Endothelial cell of umbilical vein (primary cell): ENCODE results near the gene CTU2. TPM values are rescaled to one million over a fixed set of nuclear protein-coding genes. Genes with fewer than 3 reads are reported as not detected.

ENCODE experiments used
- BruUV-seq: library from RNA; stranded (reverse); fragments of 400-500 nt; replicated peaks from 2 replicates; lab custom pipeline; 2021; lab: Mats Ljungman, UMichigan
- CTCF ChIA-PET: fragments of 300-600, 350-600 bp; sonication (Branson Sonifier 250); formaldehyde crosslinking; loops from one replicate; lab custom pipeline; 2021; ENCODE audit warnings: antibody characterized with exemption, inconsistent platforms; lab: Charles Lee
- POLR2A ChIA-PET: fragments of 300-600, 350-600 bp; sonication (Branson Sonifier 250); formaldehyde crosslinking; loops from one replicate; lab custom pipeline; 2021; ENCODE audit warnings: antibody characterized with exemption, inconsistent platforms; lab: Charles Lee
- DNase-seq: peaks from one replicate; pipeline ENCODE4 v3.0.0-alpha.2; 2011; ENCODE audit warnings: low read depth, low spot score
- FAIRE-seq: peaks from 2 replicates; lab custom pipeline; 2011; peaks lifted over from hg19 to GRCh38; lab: Jason Lieb, UNC
- H2AFZ ChIP-seq: 2 replicates; pipeline ENCODE4 v1.6.0; 2012; ENCODE audit warnings: low read depth, low read length, control low read depth, inconsistent platforms
- H3K27ac ChIP-seq: 2 replicates; pipeline ENCODE4 v1.5.1; 2011; ENCODE audit warnings: low read depth, mild to moderate bottlenecking, control low read depth, low read length, moderate library complexity; ENCODE audit not compliant: insufficient read depth
- H3K27me3 ChIP-seq, 2 experiments: 2 replicates each; pipeline versions ENCODE4 v1.6.0 to v1.6.1; 2011; ENCODE audit warnings: low read length in 2 of 2, mixed read lengths in 1 of 2; ENCODE audit not compliant: control insufficient read depth in 2 of 2, insufficient read depth in 2 of 2
- H3K36me3 ChIP-seq, 2 experiments: 2 replicates in 1 of 2; 3 replicates in 1 of 2; pipeline ENCODE4 v1.5.1; 2011; ENCODE audit warnings: low read length in 2 of 2, mild to moderate bottlenecking in 1 of 2, moderate library complexity in 1 of 2; ENCODE audit not compliant: control insufficient read depth in 2 of 2, insufficient read depth in 2 of 2; ENCODE audit errors: extremely low read depth in 1 of 2
- H3K4me1 ChIP-seq: 3 replicates; pipeline ENCODE4 v1.5.1; 2011; ENCODE audit warnings: mild to moderate bottlenecking, low read length; ENCODE audit not compliant: control insufficient read depth, insufficient read depth; ENCODE audit errors: extremely low read depth
- H3K4me2 ChIP-seq: 2 replicates; pipeline ENCODE4 v1.6.1; 2011; ENCODE audit warnings: low read length, control low read depth, mixed read lengths; ENCODE audit not compliant: insufficient read depth
- H3K4me3 ChIP-seq, 3 experiments: fragments of 200-600 bp in 1 of 3; sonication (generic), shearing (Covaris generic) in 1 of 3; replicated peaks in 1 of 3; 2 replicates each; pipeline ENCODE4 v1.5.1; 2011 to 2016; ENCODE audit warnings: control low read depth in 3 of 3, low read length in 3 of 3, mild to moderate bottlenecking in 2 of 3, inconsistent platforms in 1 of 3, low read depth in 1 of 3, moderate library complexity in 1 of 3; ENCODE audit not compliant: insufficient read depth in 1 of 3
- H3K79me2 ChIP-seq: 2 replicates; pipeline ENCODE4 v1.6.0; 2012; ENCODE audit warnings: low read length, inconsistent platforms; ENCODE audit not compliant: control insufficient read depth, insufficient read depth
- H3K9ac ChIP-seq: replicated peaks from 2 replicates; pipeline ENCODE3; 2011; ENCODE audit warnings: low read length, control low read depth; ENCODE audit not compliant: insufficient read depth; ENCODE audit errors: extremely low read depth
- H3K9me1 ChIP-seq: replicated peaks from 3 replicates; pipeline ENCODE4 v1.6.0; 2011; ENCODE audit warnings: mild to moderate bottlenecking, low read length; ENCODE audit not compliant: control insufficient read depth, insufficient read depth; ENCODE audit errors: extremely low read depth
- H3K9me3 ChIP-seq: replicated peaks from 2 replicates; pipeline ENCODE4 v1.5.1; 2012; ENCODE audit warnings: low read length, inconsistent platforms; ENCODE audit not compliant: control insufficient read depth, insufficient read depth
- H4K20me1 ChIP-seq: replicated peaks from 2 replicates; pipeline ENCODE3; 2011; ENCODE audit warnings: mild to moderate bottlenecking, low read length; ENCODE audit not compliant: control insufficient read depth, insufficient read depth; ENCODE audit errors: extremely low read depth
- EZH2 ChIP-seq: IDR thresholded peaks from 2 replicates; pipeline ENCODE4 v1.6.1; 2012; ENCODE audit warnings: borderline replicate concordance, low read depth, mild to moderate bottlenecking, moderate library complexity, low read length, inconsistent platforms; ENCODE audit not compliant: severe bottlenecking
- FOS ChIP-seq: IDR thresholded peaks from 2 replicates; pipeline ENCODE4 v1.6.1; 2011; ENCODE audit warnings: mild to moderate bottlenecking, low read length, moderate library complexity, borderline replicate concordance; ENCODE audit not compliant: insufficient read depth
- GATA2 ChIP-seq: IDR thresholded peaks from 2 replicates; pipeline ENCODE4 v1.7.0; 2011; ENCODE audit warnings: low read depth, mild to moderate bottlenecking, moderate library complexity, mixed read lengths, low read length; ENCODE audit not compliant: insufficient read length, insufficient read depth
- JUN ChIP-seq: IDR thresholded peaks from 2 replicates; pipeline ENCODE4 v1.6.1; 2011; ENCODE audit warnings: borderline replicate concordance, low read depth; ENCODE audit not compliant: insufficient read length, insufficient read depth
- MAX ChIP-seq: IDR thresholded peaks from 2 replicates; pipeline ENCODE4 v1.6.1; 2011; ENCODE audit not compliant: insufficient read depth, insufficient read length
- MYC ChIP-seq: IDR thresholded peaks from one replicate; pipeline ENCODE4 v1.6.1; 2011; ENCODE audit warnings: mild to moderate bottlenecking, low read depth, low read length
- POLR2A ChIP-seq: IDR thresholded peaks from 2 replicates; pipeline ENCODE4 v1.6.1; 2012; ENCODE audit warnings: low read depth, mild to moderate bottlenecking, control low read depth, low read length
- POLR2AphosphoS5 ChIP-seq: IDR thresholded peaks from 2 replicates; pipeline ENCODE4 v1.6.1; 2012; ENCODE audit warnings: low read depth, mild to moderate bottlenecking, control low read depth, low read length, moderate library complexity; ENCODE audit not compliant: insufficient read depth
- dilution Hi-C: fragments of 300-500 bp; cut with MboI; formaldehyde crosslinking; loops from one replicate; pipeline ENCODE4 v1.15.0; 2019; ENCODE audit warnings: low sequenced_read_pairs; ENCODE audit not compliant: extremely low pct_ligation_motif_present
- intact Hi-C: fragments of 100-400 bp; cut with micrococcal nuclease; formaldehyde crosslinking; loops from one replicate; pipeline ENCODE4 v1.10.0; 2022
- polyA plus RNA-seq, 4 experiments: library from polyadenylated mRNA; depleted of rRNA in 3 of 4; stranded (reverse) in 3 of 4; unstranded in 1 of 4; fragments of >200 nt; gene quantifications; 2 replicates each; pipeline versions ENCODE4 v1.2.1 to v1.2.3, GENCODE V29; 2011 to 2012; ENCODE audit warnings: missing spikeins in 1 of 4
- total RNA-seq: library from RNA; stranded (reverse); gene quantifications from 2 replicates; pipeline ENCODE4 v1.2.3, GENCODE V29; 2021
- TF ChIP-seq, protein P1 (sequence below), 2 donors: IDR thresholded peaks; 1 replicate in 1 of 2; 2 replicates in 1 of 2; pipeline ENCODE4 v1.5.1; 2011; ENCODE audit warnings: low read length in 2 of 2, mild to moderate bottlenecking in 2 of 2, moderate library complexity in 2 of 2, control low read depth in 1 of 2, inconsistent platforms in 1 of 2, low read depth in 1 of 2; ENCODE audit not compliant: insufficient read depth in 1 of 2; ENCODE audit errors: extremely low read depth in 1 of 2

CTU2 gene
- total and polyA plus RNA-seq, 2 donors (not counting 3 experiments of a cell fraction or from before 2014, with no cell fraction given), result 26.1 to 33.7 TPM

- no peaks in the 10 kb centered on the region for H3K9me3 ChIP-seq
- no peak overlapping the region for H3K4me2 ChIP-seq
- no peaks in the 10 kb centered on the region for H3K9me1 ChIP-seq
- no peaks in the 10 kb centered on the region for H3K79me2 ChIP-seq
- intact Hi-C loops, result no loop called here
- POLR2A ChIA-PET, result no interaction called here
- dilution Hi-C loops, result no loop called here
- no peak for DNase-seq
- no peak overlapping the region for H3K9ac ChIP-seq
- CTCF ChIA-PET, result interaction anchor here (1.4 kb wide), 1 partner anchor 33 kb away, joined by 4 read pairs; the partner anchor contains the start of gene MVD
- H3K4me1 ChIP-seq, result peaks cover 2% of the 10 kb centered on the region
- no peak overlapping the region for H3K4me3 ChIP-seq
- no peak for FAIRE-seq
- peaks cover 4 to 21% of the 10 kb centered on the region in 2 experiments for H3K36me3 ChIP-seq
- H3K27me3 ChIP-seq, result no peaks in the 10 kb centered on the region
- BruUV-seq, result no TSS peak
- no peak overlapping the region for H3K27ac ChIP-seq
- H2AFZ ChIP-seq, result no peak overlapping the region
- no peaks in the 10 kb centered on the region for H4K20me1 ChIP-seq
- no peak for TF ChIP-seq EZH2
Observed at GRCh38 chr16:88695218-88695617, 11.1 kb upstream of the CTU2 start.

DNA sequence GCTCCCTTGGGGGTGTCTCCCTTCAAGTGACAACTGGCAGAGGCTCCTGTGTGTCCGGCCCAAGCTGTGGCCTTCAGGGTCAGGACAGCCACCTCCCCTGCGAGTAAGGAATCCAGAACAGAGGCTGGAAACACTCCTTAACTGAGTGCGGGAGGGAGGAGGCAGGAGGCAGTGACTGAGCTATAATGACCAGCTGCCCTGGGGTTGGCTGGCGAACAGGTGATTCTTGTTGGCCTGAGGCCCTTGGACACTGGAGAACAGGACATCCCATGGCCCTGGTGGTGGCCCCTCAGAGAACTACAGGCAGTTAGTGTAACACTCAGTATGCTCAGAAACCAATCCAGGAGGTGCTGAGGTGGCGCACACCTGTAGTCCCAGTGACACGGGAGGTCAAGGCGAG, 10.6 kb upstream of the CTU2 start:
- Histone ChIP-seq H3K27me3 (no peaks in the 10 kb centered on the region), H4K20me1 (no peaks in the 10 kb centered on the region), H3K9ac (no peak overlapping the region), H3K79me2 (no peaks in the 10 kb centered on the region), H3K36me3 (peaks cover 4 to 21% of the 10 kb centered on the region in 2 experiments), H2AFZ (no peak overlapping the region), H3K27ac (no peak overlapping the region), H3K4me1 (peaks cover 7% of the 10 kb centered on the region), H3K9me3 (no peaks in the 10 kb centered on the region), H3K4me2 (no peak overlapping the region), H3K9me1 (no peaks in the 10 kb centered on the region), H3K4me3 (no peak overlapping the region)
- ChIA-PET CTCF (interaction anchor here (1.4 kb wide), 1 partner anchor 33 kb away, joined by 4 read pairs; the partner anchor contains the start of gene MVD), POLR2A (no interaction called here)
- no peak for DNase-seq
- BruUV-seq, result no TSS peak
- no peak for FAIRE-seq
- intact Hi-C loops (no loop called here), dilution Hi-C loops (no loop called here)
- TF ChIP-seq MYC, result no peak
- TF ChIP-seq GATA2, result no peak
- no peak for TF ChIP-seq EZH2
- no peak for TF ChIP-seq FOS
- TF ChIP-seq POLR2AphosphoS5, result no peak
- TF ChIP-seq, protein P1, sequence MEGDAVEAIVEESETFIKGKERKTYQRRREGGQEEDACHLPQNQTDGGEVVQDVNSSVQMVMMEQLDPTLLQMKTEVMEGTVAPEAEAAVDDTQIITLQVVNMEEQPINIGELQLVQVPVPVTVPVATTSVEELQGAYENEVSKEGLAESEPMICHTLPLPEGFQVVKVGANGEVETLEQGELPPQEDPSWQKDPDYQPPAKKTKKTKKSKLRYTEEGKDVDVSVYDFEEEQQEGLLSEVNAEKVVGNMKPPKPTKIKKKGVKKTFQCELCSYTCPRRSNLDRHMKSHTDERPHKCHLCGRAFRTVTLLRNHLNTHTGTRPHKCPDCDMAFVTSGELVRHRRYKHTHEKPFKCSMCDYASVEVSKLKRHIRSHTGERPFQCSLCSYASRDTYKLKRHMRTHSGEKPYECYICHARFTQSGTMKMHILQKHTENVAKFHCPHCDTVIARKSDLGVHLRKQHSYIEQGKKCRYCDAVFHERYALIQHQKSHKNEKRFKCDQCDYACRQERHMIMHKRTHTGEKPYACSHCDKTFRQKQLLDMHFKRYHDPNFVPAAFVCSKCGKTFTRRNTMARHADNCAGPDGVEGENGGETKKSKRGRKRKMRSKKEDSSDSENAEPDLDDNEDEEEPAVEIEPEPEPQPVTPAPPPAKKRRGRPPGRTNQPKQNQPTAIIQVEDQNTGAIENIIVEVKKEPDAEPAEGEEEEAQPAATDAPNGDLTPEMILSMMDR (IDR thresholded peaks at IDR 0.05; ENCODE audit: extremely low read depth in 1 of 2, insufficient read depth in 1 of 2, low read depth in 1 of 2, low read length in 2 of 2), result no peak
- TF ChIP-seq MAX, result no peak
- TF ChIP-seq POLR2A, result no peak
- TF ChIP-seq JUN, result no peak
